HepG2 (cell line): ENCODE data around the gene SLC1A3. TPM values are rescaled to one million over a fixed set of nuclear protein-coding genes. Genes with fewer than 3 reads are reported as not detected.

ENCODE experiments used
- ATAC-seq: fragments of 200-7000 bp; cut with Tn5 transposase; 3 replicates; pipeline ENCODE4 v1.9.1; 2020; ENCODE audit warnings: mild to moderate bottlenecking, moderate library complexity
- BruUV-seq: library from RNA; stranded (reverse); fragments of 400-500 nt; replicated peaks from 2 replicates; lab custom pipeline; 2021; lab: Mats Ljungman, UMichigan
- CTCF ChIA-PET: fragments of 300-600 bp; formaldehyde crosslinking; extraction: SDS; loops from one replicate; lab custom pipeline; 2021; ENCODE audit warnings: low total read pairs, inconsistent platforms, low intra/inter-chr PET ratio; lab: Yijun Ruan, JAX
- POLR2A ChIA-PET: fragments of 350-600 bp; sonication (Branson Sonifier 250); formaldehyde crosslinking; loops from one replicate; lab custom pipeline; 2020; ENCODE audit warnings: antibody characterized with exemption, inconsistent platforms; lab: Yijun Ruan, JAX
- DNase-seq: peaks from one replicate; pipeline ENCODE4 v3.0.0-alpha.2; 2015; ENCODE audit warnings: low spot score
- FAIRE-seq: peaks from 3 replicates; lab custom pipeline; 2011; peaks lifted over from hg19 to GRCh38; lab: Jason Lieb, UNC
- H2AFZ ChIP-seq: one replicate; pipeline ENCODE4 v1.6.1; 2011; ENCODE audit warnings: low read length, inconsistent platforms
- H3K27ac ChIP-seq: fragments of 300-600 bp; 3 replicates; pipeline ENCODE4 v1.8.0; 2011; ENCODE audit warnings: mixed run types, mild to moderate bottlenecking, mixed read lengths, low read length, inconsistent platforms; ENCODE audit not compliant: insufficient read depth; ENCODE audit errors: extremely low read length
- H3K27me3 ChIP-seq, 2 experiments: fragments of 200-600 bp in 1 of 2; 2 replicates in 1 of 2; 3 replicates in 1 of 2; pipeline versions ENCODE4 v1.6.0 to v1.8.0; 2011; ENCODE audit warnings: low read length in 2 of 2, mild to moderate bottlenecking in 2 of 2, moderate library complexity in 2 of 2, inconsistent platforms in 1 of 2; ENCODE audit not compliant: insufficient read depth in 2 of 2, control insufficient read depth in 1 of 2
- H3K36me3 ChIP-seq, 2 experiments: fragments of 200-600 bp in 1 of 2; replicated peaks in 1 of 2; 2 replicates in 1 of 2; 3 replicates in 1 of 2; pipeline versions ENCODE4 v1.5.1 to v1.8.0; 2011; ENCODE audit warnings: low read length in 2 of 2, inconsistent platforms in 1 of 2; ENCODE audit not compliant: insufficient read depth in 2 of 2, control insufficient read depth in 1 of 2
- H3K4me1 ChIP-seq: 2 replicates; pipeline ENCODE4 v1.5.1; 2012; ENCODE audit warnings: low read length, inconsistent platforms; ENCODE audit not compliant: insufficient read depth
- H3K4me2 ChIP-seq: 2 replicates; pipeline ENCODE4 v1.6.0; 2011; ENCODE audit warnings: low read depth, low read length, inconsistent platforms
- H3K4me3 ChIP-seq, 3 experiments: fragments of 200-600 bp in 1 of 3; sonication (generic), shearing (Covaris generic) in 1 of 3; replicated peaks in 1 of 3; 2 replicates each; pipeline ENCODE4 v1.5.1; 2011 to 2016; ENCODE audit warnings: low read length in 3 of 3, inconsistent platforms in 2 of 3, low read depth in 2 of 3, mild to moderate bottlenecking in 2 of 3, control low read depth in 1 of 3, mixed read lengths in 1 of 3; ENCODE audit not compliant: insufficient read depth in 1 of 3
- H3K79me2 ChIP-seq: one replicate; pipeline ENCODE4 v1.6.1; 2011; ENCODE audit warnings: low read length, inconsistent platforms; ENCODE audit not compliant: insufficient read depth
- H3K9ac ChIP-seq: 2 replicates; pipeline ENCODE4 v1.6.0; 2011; ENCODE audit warnings: mild to moderate bottlenecking, low read depth, low read length, inconsistent platforms; ENCODE audit not compliant: insufficient read depth
- H3K9me3 ChIP-seq: 2 replicates; pipeline ENCODE4 v1.5.1; 2012; ENCODE audit warnings: mild to moderate bottlenecking, low read length
- H4K20me1 ChIP-seq: 2 replicates; pipeline ENCODE4 v1.6.0; 2011; ENCODE audit warnings: inconsistent platforms, mild to moderate bottlenecking, low read length, moderate library complexity; ENCODE audit not compliant: insufficient read depth
- AHDC1 ChIP-seq: sonication (generic); formaldehyde crosslinking; IDR thresholded peaks from 2 replicates; pipeline ENCODE4 v1.5.1; 2020; ENCODE audit warnings: mild to moderate bottlenecking, missing genetic modification reagents, borderline replicate concordance
- CHD4 ChIP-seq: fragments of 200-600 bp; sonication (generic); IDR thresholded peaks from 2 replicates; pipeline ENCODE4 v1.7.0; 2017; ENCODE audit warnings: mild to moderate bottlenecking, low read length, borderline replicate concordance
- HCFC1 ChIP-seq: fragments of 150-350 bp; IDR thresholded peaks from 2 replicates; pipeline ENCODE4 v1.6.1; 2014; ENCODE audit warnings: low read depth, low read length
- HNF1A ChIP-seq, 2 experiments: sonication (generic) in 1 of 2; formaldehyde crosslinking in 1 of 2; IDR thresholded peaks; 2 replicates each; pipeline versions ENCODE4 v1.4.0 to v1.6.1; 2016 to 2020; ENCODE audit warnings: borderline replicate concordance in 1 of 2, low read depth in 1 of 2, mild to moderate bottlenecking in 1 of 2, missing genetic modification reagents in 1 of 2
- SRSF9 ChIP-seq: fragments of 200-400 bp; formaldehyde crosslinking; IDR thresholded peaks from 2 replicates; pipeline ENCODE4 v1.6.1; 2018; ENCODE audit warnings: borderline replicate concordance, mild to moderate bottlenecking, low read depth, low read length; ENCODE audit not compliant: insufficient read depth, poor library complexity, severe bottlenecking
- SRY ChIP-seq: sonication (generic); formaldehyde crosslinking; IDR thresholded peaks from 2 replicates; pipeline ENCODE4 v1.8.0; 2022; ENCODE audit warnings: mild to moderate bottlenecking, missing genetic modification reagents
- TERF1 ChIP-seq: sonication (generic); formaldehyde crosslinking; IDR thresholded peaks from 2 replicates; pipeline ENCODE4 v1.8.0; 2022; ENCODE audit warnings: mild to moderate bottlenecking, missing genetic modification reagents, moderate library complexity
- ZBTB25 ChIP-seq: IDR thresholded peaks from 2 replicates; pipeline ENCODE4 v1.6.1; 2018; ENCODE audit warnings: missing genetic modification reagents
- ZMYM3 ChIP-seq: sonication (generic); formaldehyde crosslinking; IDR thresholded peaks from 2 replicates; pipeline ENCODE4 v1.5.1; 2020; ENCODE audit warnings: mild to moderate bottlenecking, missing genetic modification reagents
- ZNF160 ChIP-seq: sonication (generic); formaldehyde crosslinking; IDR thresholded peaks from 2 replicates; pipeline ENCODE4 v1.8.0; 2022; ENCODE audit warnings: mild to moderate bottlenecking, inconsistent platforms, missing genetic modification reagents
- ZNF576 ChIP-seq: sonication (generic); formaldehyde crosslinking; IDR thresholded peaks from 2 replicates; pipeline ENCODE4 v1.4.0; 2020; ENCODE audit warnings: mild to moderate bottlenecking, missing genetic modification reagents
- WGBS: methylation state at CpG from one replicate; pipeline ENCODE4 v1.1.6; 2017; ENCODE audit warnings: low lambda C conversion rate; 5-methylcytosine and 5-hydroxymethylcytosine counted together
- in situ Hi-C: cut with HindIII; loops from 2 replicates; pipeline ENCODE4 v1.10.0; 2017; ENCODE audit warnings: low pct_unique_long_range_greater_than_20kb; ENCODE audit not compliant: extremely low pct_ligation_motif_present
- intact Hi-C: fragments of 100-400 bp; cut with micrococcal nuclease; formaldehyde crosslinking; loops from one replicate; pipeline ENCODE4 v1.10.0; 2022; ENCODE audit not compliant: unreplicated experiment
- polyA plus RNA-seq, 8 experiments: library from polyadenylated mRNA; depleted of rRNA in 3 of 8; stranded (reverse) in 7 of 8; unstranded in 1 of 8; fragments of >200 nt; fragmentation: Illumina TruSeq in 4 of 8; extraction: Trizol in 4 of 8; gene quantifications; 2 replicates each; pipeline versions ENCODE4 v1.2.1 to v1.2.3, GENCODE V29; 2011 to 2016; ENCODE audit warnings: low read depth in 4 of 8, missing spikeins in 1 of 8, mixed read lengths in 1 of 8; ENCODE audit not compliant: insufficient read depth in 1 of 8
- total RNA-seq, 5 experiments: library from RNA; depleted of rRNA; stranded (reverse); fragments of >200 nt; fragmentation: Illumina TruSeq; extraction: Trizol; gene quantifications; 2 replicates each; pipeline ENCODE4 v1.2.3, GENCODE V29; 2016; ENCODE audit warnings: low read depth in 1 of 5

SLC1A3 gene
- total and polyA plus RNA-seq, 2 of the 13 experiments (the other 11 are each of a cell fraction or from before 2014, with no cell fraction given): 0.09 TPM; not detected in 1

GRCh38 chr5:36648426-36648825, 42.0 kb downstream of the SLC1A3 start:
- in situ Hi-C loops (no loop called here), intact Hi-C loops (no loop called here)
- DNase-seq: no peak
- 12% methylated on average over 3 of the region's 3 CpGs for WGBS
- no peak for ATAC-seq
- Histone ChIP-seq H3K4me3 (no peak overlapping the region), H3K27me3 (no peaks in the 10 kb centered on the region; a peak in 1 of 5 replicates), H3K4me2 (no peak overlapping the region), H3K9ac (no peak overlapping the region), H2AFZ (no peak overlapping the region), H3K27ac (no peak overlapping the region), H3K36me3 (no peaks in the 10 kb centered on the region), H3K79me2 (no peaks in the 10 kb centered on the region), H4K20me1 (no peaks in the 10 kb centered on the region), H3K4me1 (no peaks in the 10 kb centered on the region), H3K9me3 (no peaks in the 10 kb centered on the region)
- CTCF ChIA-PET: no interaction called here
- FAIRE-seq: no peak
- POLR2A ChIA-PET: no interaction called here
- no TSS peak for BruUV-seq
- TF ChIP-seq CHD4 (no peak), ZBTB25 (CRISPR knock-in tag) (no peak), ZNF576 (CRISPR knock-in tag) (no peak), HNF1A (IDR thresholded peaks at IDR 0.05; ENCODE audit: low read depth) (no peak), HNF1A (CRISPR knock-in tag; IDR thresholded peaks at IDR 0.05; ENCODE audit: borderline replicate concordance) (no peak), ZMYM3 (CRISPR knock-in tag) (no peak), HCFC1 (no peak), TERF1 (CRISPR knock-in tag) (no peak), SRSF9 (no peak), ZNF160 (CRISPR knock-in tag) (no peak), SRY (CRISPR knock-in tag) (no peak), AHDC1 (CRISPR knock-in tag) (no peak)
